Endothelial cell of hepatic sinusoid (primary cell): ENCODE data around the gene MPC1.

Source experiments
- in situ Hi-C: cut with HindIII; loops from 2 replicates; pipeline ENCODE4 v1.10.0; 2017; ENCODE audit warnings: low sequenced_read_pairs

MPC1 gene

DNA sequence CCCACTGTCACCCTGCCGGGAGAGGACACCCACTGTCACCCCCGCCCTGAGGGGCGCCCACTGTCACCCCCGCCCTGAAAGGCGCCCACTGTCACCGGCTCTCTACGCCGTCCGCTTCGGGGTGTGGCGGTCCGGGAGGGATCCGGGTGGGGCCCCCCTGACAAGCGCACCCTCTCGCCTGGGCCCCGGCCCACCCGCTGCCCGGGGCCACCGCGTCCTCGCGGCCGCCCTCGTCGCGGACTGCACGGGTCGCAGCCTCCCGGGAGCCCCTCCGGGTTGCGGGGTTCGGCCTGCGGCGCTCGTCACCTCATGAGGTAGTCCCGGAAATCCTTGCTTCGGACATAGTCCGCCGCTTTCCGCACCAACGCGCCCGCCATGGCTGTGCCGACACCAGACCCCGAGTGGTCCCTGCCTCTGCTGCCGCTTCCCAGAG is 224 bp downstream of the MPC1 start:
- in situ Hi-C loops, result no loop called here

DNA sequence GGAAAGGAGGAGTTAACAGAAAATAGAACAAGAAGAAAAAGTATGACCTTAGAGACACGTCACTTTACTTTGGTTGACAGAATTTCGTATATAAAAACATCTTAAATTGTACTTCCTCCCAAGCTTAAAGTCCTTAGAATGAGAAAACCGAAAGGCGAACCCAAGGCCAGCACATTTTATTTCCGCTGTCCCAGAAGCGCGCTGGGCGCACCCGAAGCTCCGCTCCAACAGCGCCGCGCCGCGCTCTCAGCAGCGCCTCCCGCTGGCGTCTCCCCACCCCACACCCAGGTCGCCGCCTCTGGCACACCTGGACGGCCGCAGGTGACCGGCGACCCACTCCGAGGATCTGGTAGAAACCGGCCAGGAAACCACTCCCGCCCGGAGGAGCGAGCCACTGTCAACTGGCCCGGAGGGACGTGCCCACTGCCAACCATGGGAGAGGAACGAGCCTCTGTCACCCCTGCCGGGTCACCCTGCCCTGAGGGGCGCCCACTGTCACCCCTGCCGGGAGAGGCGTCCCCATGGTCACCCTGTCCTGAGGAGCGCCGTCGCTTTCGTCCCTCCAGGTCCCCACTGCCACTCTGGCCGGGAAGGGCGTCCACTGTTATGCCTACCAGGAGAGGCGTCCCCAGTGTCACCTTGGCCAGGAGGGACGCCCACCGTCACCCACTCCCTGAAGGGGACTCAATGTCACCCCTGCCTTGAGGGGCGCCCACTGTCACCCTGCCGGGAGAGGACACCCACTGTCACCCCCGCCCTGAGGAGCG is 824 bp downstream of the MPC1 start:
- in situ Hi-C loops, result no loop called here

- in situ Hi-C loops, result no loop called here
These were observed 1.4 kb downstream of the MPC1 start for GRCh38 chr6:166381381-166381732.

DNA sequence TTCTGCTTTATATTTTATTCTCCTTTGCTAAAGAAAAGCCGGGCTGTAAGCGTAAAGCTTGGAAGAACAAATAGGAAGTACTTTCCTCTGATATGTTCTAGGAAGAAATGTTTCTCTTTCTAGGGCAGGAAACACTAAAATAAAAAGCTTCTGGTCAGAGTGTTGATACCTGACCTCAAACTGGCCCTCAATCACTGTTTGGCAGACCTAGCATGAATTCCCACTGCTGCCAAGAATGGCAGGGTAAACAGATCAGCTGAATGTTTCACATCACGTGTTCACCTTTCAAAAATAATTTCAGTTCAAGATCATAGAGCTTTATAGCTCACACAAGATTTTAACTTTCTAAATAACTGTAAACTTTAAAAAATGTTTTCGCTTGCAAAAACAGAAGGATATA is 2.9 kb downstream of the MPC1 start:
- in situ Hi-C loops, result loop anchor here (5.0 kb wide), 1 partner anchor 47 kb away; no protein-coding TSS in a partner anchor

DNA sequence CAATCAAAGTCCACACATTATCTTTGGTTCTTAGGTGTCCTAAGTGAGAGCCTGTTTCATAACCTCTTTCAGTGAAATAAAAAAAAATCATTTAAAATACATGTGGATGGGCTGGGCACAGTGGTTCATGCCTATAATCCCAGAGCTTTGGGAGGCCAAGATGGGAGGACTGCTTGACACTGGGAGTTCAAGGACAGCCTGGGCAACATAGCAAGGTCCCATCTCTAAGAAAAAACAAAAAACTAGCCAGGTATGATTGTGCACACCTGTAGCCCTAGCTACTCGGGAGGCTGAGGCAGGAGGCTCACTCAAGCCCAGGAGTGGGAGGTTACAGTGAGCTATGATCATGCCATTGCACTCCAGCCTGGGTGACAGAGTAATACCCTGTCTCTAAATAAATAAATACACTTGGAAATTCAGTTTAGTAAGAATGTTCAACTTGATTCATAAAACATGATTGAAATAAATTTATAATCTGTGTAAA is 3.6 kb downstream of the MPC1 start:
- in situ Hi-C loops, result loop anchor here (5.0 kb wide), 1 partner anchor 47 kb away; no protein-coding TSS in a partner anchor

DNA sequence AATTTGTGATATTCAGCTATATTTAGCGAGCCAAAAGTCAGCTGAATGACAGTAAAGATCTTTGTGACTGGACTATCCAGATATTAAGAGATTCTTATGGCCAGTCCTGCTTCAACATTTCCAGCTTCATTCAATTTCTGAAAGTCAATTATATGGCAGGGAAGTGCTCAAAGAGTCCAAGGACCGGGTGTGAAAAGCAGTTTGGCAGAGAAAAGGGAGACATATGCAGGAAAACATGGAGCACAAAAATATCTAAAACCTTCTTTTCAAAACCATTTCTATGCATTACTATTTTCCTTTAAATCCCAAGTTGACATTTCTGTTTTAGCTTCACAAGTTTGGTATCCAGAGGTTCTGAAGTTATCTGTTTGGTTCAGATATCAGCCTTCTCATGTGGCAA is 5.0 kb downstream of the MPC1 start:
- in situ Hi-C loops, result loop anchor here (5.0 kb wide), 1 partner anchor 45 kb away; no protein-coding TSS in a partner anchor

DNA sequence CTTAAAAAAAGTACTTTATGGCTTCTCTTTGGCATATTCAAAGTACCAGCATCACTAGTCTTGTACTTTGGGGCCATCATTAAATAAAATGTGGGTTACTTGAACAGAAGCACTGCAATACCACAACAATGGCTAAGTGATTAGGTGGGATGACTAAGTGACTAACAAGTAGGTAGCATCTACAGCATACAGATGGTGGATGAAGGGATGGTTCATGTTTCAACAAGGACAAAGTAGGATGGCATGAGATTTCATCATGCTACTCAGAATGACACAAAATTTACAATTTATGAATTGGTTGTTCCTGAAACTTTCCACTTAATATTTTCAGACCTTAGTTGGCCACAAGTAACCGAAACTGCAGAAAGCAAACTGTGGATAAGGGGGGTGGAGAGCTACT is 7.7 kb downstream of the MPC1 start:
- in situ Hi-C loops, result loop anchor here (5.0 kb wide), 1 partner anchor 43 kb away; no protein-coding TSS in a partner anchor

DNA sequence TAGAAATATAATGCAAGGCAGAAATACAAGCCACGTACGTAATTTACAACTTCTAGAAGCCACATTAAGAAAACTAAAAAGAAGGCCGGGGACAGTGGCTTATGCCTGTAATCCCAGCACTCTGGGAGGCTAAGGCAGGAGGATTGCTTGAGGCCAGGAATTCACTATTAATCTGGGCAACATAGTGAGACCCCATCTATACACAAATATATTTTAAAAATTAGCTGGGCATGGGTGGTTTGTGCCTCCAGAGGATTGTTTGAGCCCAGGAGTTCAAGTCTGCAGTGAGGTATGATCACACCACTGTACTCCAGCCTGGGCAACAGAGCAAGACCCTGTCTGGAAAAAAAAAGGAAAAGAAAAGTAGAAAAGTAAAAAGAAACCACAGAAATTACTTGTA is 12.3 kb downstream of the MPC1 start:
- in situ Hi-C loops, result no loop called here

GRCh38 chr6:166369782-166370181 is 13.0 kb downstream of the MPC1 start:
- in situ Hi-C loops, result no loop called here

GRCh38 chr6:166366921-166367320 is 15.8 kb downstream of the MPC1 start:
- in situ Hi-C loops, result no loop called here

DNA sequence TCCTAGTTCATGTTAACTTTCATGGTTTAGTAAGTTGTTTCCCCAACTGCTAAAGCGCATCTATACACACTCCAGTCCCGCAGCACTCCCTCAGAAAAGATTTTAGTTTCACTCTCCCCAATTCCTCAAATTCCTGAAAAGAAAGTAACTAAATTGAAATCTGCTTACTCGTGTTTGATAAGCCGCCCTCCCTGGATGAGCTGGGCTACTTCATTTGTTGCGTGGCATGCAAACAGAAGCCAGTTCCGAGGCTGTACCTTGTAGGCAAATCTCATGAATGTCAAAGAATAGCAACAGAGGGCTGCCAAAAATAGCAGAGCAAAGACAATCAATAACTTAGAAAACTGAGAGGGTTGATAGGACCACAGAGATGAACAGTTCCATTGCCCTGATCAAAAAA is 16.9 kb downstream of the MPC1 start:
- in situ Hi-C loops, result no loop called here

- in situ Hi-C loops, result no loop called here
These were observed 17.5 kb downstream of the MPC1 start for GRCh38 chr6:166365221-166365620.

GRCh38 chr6:166364456-166364855 is 18.3 kb downstream of the MPC1 start:
- in situ Hi-C loops, result loop anchor here (5.0 kb wide), 1 partner anchor 52 kb away; no protein-coding TSS in a partner anchor

DNA sequence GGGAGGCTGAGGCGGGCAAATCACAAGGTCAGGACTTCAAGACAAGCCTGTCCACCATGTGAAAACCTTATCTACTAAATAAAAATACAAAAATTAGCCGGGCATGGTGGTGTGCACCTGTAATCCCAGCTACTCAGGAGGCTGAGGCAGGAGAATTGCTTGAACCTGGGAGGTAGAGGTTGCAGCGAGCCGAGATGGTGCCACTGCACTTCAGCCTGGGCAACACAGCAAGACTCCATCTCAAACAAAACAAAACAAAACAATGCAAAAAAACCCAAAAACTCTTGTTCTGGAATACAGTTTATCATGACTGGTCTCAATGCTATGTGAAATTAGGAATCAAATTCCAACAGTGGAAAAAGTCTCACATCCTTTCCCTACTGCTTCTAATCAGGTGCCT is 20.3 kb downstream of the MPC1 start:
- in situ Hi-C loops, result loop anchor here (5.0 kb wide), 1 partner anchor 50 kb away; no protein-coding TSS in a partner anchor

DNA sequence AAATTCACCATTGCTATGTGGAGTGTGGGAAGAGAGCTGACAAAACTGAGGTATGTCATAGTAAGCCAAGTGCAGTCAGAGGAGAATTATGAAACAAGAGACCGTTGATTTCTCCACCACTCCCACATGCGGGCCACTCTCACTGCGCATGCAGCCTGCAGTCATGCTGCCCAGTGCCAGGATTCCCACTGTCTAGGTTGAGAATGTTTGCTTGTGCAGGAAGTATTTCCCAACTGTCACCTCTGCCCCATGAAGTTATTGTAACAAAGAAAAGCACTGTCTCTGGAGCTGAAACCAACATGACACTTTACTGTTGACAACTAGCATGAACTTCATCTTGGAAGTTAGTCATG is 21.7 kb downstream of the MPC1 start:
- in situ Hi-C loops, result loop anchor here (5.0 kb wide), 1 partner anchor 49 kb away; no protein-coding TSS in a partner anchor

DNA sequence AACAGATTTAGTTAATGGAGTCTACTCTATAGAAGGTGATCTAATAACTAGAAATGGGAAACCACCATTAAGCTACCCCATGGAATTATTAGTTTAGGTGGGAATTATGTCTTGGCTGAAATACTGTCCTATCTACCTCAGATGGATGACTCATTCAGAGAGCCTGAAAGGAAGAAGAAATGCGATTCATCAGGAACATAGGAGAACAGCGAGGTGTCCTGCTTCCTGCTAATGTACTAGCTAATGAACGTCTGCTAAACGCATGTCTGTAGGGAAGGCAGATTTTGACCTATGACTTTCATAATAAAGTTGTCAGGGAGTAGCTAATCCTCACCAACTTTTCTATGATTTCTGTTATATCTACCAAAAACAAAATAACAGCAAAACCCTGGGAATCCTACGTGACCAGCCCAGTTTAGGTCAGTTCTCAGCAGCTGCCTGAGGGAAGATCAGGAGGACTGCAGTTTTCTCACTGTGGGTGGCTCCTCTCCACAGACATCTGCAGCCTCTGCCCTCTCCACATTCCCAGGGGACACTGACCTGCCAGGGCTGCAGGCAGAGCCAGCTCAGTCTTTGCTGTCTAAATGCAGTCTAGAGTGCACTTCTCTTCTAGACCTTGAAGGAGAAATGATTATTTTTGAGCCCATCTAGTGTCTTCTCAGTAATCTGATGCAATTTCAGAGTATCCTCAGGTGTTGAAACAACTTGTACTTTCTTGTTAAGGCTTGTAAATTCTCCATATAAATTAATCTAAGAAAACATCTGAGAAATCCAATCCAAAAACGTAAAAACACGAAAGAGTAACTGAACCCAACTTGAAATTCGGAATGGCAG is 22.3 kb downstream of the MPC1 start:
- in situ Hi-C loops, result loop anchor here (5.0 kb wide), 1 partner anchor 48 kb away; no protein-coding TSS in a partner anchor

DNA sequence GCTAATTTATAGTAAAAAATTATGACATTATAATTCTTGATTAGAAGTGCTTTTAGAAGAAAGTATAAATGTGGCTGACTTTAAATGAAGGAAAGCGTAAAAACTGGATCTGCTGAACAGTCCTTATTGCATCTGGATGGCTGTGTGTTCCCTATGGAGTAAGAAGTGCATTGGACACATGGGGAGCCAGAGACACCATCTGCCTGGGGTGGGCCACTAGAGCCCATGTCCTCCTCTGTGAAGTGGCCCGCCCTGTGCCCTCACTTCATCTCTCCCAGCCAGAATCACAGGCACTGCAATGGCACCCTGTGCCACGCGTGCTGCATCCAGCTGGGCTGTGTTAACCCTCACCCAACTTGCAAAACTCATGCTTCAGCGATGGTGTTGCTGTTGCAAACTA is 27.2 kb downstream of the MPC1 start:
- in situ Hi-C loops, result no loop called here

GRCh38 chr6:166354965-166355364 is 27.8 kb downstream of the MPC1 start:
- in situ Hi-C loops, result no loop called here

GRCh38 chr6:166354143-166354542 is 28.6 kb downstream of the MPC1 start:
- in situ Hi-C loops, result no loop called here

DNA sequence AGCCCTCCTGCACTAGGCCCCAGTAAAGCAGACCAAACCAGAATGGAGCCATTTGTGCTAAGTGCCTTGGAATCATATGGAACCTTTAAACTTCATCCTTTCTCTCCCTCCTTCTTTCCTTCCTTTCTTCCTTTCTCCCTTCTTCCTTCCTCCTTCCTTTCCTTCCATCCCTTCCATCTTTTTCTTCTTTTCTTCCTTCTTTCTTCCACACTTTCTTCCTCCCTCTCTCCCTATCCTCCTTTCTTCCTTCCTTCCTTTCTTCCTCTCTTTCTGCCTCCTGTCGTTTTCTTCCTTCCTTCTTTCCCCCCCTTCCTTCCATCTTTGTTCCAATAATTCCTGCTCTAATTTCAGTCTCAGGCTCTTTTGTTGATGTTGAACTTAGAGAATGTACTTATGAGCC is 29.2 kb downstream of the MPC1 start:
- in situ Hi-C loops, result no loop called here

GRCh38 chr6:166352923-166353322 is 29.8 kb downstream of the MPC1 start:
- in situ Hi-C loops, result no loop called here
